Activated CD4-positive, alpha-beta T cell treated with anti-CD3 and anti-CD28 coated beads, Interleukin-2, Interleukin-4, amounts not matched to agents 100 ng/mL and 50 ng/mL, durations not matched to agents 16 hours and 8 hours (primary cell): ENCODE measurements around the gene PPP1R13B.

Source experiments
- DNase-seq: peaks from one replicate; pipeline ENCODE4 v3.0.0-alpha.2; 2020; ENCODE audit warnings: low spot score

PPP1R13B gene

GRCh38 chr14:103685276-103686211, 161.8 kb downstream of the PPP1R13B start:
- no peak for DNase-seq

GRCh38 chr14:103684871-103685270, 162.5 kb downstream of the PPP1R13B start:
- DNase-seq, result no peak

- no peak for DNase-seq
These were observed 162.9 kb downstream of the PPP1R13B start for GRCh38 chr14:103684471-103684870.
